Activated CD4-positive, CD25-positive, alpha-beta regulatory T cell treated with anti-CD3 and anti-CD28 coated beads, Interleukin-2, amount 50 U/mL, for 24 hours (primary cell): ENCODE results near the gene CTRB1.
A peak's percentile ranks its signal among the peaks of the same experiment; 100 is the strongest.
"Not testable (repeated sequence)": the region's sequence is repeated elsewhere in the genome, so short reads cannot be mapped to it uniquely, and the experiment has no call there.

Experiments
- ATAC-seq, 2 donors: fragments of 150-1000 bp; cut with Tn5 transposase; one replicate each; pipeline ENCODE4 v1.10.0; 2021; ENCODE audit warnings: mild to moderate bottlenecking in 1 of 2, moderate library complexity in 1 of 2

The CTRB1 gene

DNA sequence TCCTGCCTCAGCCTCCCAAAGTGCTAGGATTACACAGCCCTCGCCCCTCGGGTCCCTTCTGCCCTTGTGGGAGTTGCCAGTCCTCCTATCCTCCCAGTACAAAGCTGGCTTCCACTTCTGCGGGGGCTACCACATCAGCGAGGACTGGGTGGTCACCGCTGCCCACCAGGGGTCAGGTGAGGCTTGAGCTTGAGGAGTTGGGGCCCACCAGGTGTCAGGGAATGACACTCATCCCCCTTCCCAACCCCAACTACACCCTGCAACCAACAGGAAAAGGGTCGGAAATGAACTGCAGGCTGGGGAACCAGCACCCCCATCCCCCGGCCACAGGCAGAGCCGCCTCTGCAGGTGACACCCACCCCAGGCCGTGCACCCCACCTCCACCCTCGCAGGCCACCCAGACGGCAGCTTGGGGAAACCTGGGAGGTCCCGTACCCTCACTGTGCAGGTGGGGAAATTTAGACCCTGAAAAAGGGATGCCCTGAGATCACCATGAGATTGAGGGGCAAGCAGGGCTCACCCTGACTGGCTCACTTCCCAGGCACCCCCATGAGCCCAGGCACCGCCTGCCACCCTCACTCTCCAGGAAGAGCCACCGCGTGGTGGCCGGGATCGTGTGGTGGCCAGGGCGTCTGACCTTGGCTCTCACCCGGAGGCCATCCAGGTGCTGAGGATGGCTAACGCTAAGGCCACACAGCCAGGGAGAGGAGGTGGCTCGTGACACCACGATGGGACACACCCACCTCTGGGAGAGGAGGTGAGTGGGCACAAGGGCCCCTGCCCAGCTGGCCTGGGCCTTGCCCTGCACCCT is 8.0 kb downstream of the CTRB1 start:
- no peak for ATAC-seq

DNA sequence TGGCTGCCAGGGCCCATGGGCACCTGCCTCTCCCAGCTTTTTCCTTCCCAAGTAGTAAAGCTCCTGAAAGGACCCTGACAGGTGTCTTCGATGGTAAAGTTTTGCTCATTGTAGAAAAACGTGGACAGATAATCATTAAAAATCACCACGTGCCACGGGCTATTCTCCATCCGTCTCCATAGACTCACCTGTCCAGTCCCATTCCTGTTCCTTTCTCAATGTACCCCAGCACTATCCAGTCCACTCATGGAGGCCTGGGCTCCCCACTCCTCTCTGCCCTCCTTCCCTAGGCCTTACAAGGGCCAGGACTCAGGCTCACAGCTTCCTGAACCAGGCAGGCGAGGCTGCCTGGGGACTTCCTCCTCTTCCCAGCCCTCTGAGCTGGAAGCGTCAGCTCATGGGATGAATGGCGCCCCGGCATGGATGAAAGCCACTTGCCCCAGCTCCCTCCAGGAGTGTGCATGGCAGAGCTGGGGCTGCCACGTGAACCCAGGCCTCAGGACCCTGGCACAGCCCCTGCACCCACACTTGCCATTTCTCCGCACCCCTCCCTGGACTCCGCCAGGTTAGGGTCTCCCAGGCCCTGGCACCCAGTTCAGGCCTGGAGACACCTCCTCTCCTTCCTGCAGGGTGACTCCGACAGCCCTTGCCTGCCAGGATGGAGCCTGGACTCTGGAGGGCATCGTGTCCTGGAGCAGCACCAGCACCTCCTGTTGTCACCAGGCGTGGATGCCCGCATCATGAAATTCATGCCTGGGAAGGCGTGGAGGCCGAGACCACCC is 8.8 kb downstream of the CTRB1 start:
- ATAC-seq = no peak

DNA sequence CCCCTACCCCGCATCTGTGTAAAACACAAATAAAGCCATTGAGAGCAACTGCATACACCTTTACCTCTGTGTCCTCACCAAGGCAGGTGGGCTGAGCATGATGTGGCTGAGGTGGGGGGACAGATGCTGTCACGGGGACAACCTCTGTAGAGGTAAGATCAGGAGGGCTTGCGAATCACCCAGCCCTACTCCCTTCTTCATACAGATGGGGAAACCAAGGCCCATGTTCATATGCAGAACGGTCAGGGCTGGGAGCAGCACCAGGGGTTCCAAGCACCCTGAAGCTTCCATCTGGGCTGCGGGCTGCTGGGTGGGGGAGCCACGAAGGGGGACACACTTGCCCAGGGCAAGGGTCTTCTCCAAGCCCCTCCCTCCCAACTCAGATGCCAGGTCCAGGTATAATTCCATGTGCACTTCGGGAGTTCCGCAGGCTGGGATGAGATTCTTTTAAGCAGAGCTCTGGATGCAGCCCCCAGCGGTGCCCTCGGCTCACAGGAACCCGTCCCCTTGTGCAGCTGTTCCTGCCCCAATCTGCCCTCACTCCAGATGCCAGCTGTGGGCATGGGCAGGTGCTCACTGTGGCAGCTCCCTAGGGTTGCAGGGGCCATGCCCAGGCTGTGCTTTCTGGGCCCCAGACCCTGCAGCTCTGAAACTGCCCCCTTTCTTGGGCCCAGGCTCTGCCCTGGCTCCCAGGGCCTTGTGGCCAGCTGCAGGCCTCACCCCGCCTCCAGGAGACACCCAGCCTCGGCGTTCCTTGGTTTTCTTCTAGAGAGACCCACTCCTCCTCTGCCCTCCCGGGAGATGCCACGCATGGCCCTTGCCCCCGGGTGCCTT is 9.6 kb downstream of the CTRB1 start:
- ATAC-seq = no peak

DNA sequence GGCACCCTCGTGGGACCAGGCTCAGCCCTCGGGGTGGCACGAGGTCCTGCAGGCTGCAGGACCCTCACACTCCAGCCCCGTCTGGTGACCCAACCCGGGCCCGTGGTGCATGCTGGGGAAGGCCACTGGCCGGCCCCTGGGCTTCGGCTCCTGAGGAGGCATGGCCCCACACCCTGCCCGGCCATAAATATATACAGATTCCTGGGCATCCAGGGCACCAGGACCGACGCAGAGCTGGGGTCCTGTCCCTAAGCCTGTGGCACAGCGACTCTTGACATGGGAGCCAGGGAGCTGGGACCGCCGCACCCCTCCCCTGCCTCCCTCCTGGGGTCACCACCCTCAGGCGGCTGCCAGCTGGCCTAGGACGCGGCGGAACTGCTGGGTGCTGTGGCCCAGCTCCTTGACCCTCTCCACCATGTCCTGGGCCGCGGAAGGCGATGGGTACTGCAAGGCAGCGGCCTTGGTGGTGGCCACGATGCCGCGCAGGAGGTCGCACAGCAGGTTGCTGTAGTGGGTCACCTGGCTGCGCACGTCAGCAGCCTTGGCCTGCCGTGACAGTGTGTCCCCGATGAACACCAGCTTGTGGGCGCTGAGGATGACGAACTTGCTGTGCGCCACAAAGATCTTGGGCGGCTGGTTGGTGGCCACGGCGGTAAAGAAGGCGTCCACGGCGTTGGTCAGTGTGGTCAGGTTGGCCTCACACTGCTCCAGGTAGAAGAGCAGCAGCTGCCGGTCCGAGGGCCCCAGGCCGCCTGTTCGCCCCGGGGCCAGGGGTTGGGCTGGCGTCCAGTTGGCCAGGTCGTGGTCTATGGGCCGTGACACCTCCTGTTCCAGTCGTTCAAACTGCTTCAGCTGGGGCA is 10.6 kb downstream of the CTRB1 start:
- no peak for ATAC-seq

DNA sequence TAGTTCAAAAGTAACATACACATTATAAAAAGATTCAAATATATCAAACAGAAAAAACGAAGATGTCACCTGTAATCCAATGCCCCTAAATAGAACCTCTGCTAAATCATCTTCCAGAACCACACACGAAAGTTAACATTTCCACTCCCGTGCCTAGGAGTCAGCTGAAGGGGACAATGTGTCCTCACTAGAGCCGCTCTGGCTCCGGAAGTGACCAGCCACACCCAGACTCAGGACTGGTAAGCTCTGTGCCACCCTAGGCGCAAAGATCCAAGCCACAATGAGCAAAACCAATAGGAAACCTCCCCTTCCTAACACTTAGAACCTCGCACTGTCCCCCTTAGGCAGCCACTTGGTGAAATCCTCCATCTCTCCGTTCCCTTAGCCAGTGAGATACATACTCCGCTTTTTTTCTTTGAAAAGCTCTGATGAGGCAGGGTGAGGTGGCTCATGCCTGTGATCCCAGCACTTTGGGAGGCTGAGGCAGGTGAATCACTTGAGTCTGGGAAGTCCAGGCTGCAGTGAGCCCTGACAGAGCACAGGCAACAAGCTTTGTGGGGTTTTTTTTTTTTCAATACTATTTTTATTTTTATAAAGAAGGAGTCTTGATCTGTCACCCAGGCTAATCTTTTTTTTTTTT is 11.8 kb downstream of the CTRB1 start:
- no peak for ATAC-seq

DNA sequence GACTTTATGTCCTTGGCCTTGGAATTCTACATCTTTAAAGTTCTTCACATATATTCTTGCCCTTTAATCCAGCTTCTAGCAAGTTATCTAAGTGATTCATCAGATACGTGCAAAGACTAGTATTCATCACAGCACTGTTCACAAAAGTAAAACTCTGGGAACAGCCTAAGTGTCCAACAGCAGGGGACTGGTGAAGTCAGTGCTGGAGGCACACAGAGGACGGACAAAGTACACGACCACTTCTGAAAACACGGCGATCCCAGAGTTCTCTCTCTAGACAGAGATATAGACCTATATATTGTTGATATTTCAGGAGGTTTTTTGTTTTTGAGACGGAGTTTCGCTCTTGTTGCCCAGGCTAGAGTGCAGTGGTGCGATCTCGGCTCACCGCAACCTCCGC is 12.8 kb downstream of the CTRB1 start:
- ATAC-seq = no peak

DNA sequence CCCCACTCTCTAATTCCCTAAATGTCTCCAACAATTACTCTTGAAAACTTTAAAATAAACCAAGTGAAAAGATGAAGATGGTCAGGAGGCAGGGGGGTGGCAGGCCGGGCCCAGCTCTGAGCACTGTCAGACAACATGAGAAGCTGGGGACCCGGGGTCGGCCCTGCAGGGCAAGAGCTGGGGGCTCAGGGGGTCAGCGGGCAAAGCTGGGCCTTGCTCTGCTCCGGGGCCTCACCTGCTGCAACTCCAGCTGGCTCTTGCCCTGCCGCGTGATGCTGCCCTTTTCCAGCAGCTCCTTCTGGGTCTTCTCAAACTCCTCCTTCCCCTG is 14.8 kb downstream of the CTRB1 start:
- ATAC-seq = no peak

DNA sequence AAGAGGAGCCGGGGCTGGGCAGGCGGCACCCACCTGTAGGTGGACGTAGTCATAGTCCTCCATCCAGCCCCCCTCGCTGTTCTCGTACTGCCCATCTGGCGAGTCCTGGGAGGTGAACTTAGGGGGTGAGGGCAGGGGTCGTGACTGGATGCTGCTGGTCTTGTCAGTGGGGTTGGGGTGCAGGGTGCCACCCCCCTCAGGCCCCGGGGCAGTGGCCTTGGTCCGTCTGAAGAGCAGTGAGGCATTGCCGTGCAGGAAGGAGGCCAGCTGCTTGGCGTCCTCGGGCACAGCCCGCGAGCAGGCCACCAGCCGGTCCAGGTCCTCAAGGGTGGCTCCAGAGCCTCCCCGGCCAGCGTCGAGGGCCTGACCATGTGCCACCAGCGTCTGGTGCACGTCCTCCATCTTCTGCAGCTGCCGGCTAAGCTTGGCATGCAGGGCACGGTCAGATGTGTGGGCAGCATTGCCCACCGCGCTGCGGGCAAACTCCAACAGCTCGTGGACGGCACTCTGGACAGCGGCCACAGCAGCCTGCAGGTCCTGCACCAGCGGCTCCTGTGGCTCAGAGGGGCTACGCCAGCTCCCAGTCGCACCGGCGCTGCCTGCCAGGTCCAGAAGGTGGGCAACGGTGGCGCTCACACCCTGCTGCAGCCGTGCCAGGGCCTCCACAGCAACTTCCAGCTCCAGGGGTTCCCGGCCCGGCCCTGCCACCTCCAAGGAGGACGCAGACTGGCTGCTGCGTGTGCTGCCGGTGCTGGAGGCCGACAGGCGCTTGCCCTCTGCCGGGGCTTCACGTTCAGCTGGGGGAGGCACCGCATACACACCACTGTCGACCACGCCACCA is 16.3 kb downstream of the CTRB1 start:
- no peak for ATAC-seq

DNA sequence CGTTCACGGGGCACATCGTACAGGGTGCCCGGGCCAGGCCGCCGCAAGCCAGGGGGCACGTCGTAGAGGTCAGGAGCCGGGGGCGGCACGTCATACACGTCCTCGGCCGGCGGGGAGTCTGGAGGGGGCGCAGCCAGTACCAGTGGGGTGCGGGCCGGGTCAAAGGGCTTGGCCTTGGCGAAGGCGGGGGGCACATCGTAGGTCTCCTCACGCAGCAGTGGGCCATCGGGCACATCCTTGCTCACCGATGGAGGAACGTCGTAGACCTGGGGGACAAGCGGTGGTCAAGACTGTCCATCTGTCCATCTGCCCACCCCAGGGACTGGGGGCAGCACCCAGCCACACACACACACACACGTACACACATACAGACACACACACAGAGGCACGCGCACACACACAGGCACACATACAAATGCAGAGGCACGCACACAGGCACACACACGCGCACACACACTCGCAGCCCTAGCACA is 17.0 kb downstream of the CTRB1 start:
- no peak for ATAC-seq

DNA sequence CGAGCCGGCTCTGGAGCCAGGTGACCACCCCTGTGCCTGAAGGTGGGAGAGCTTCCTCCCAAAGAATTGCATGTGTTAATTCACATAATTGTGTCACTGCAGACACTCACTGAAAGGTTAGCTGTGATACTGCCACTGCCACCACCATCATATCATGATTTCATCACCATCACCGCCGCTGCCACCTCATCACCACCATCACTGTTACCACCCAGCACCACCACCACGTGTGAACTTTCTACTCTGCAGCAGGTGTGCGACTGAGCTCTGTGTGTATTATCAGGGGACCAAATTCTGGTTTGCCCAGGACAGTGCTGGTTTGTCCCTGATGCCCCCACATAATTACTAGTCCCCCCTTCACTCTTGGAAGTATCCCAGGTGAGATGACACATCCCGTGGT is 17.4 kb downstream of the CTRB1 start:
- ATAC-seq = peak; percentile 34 to 64

DNA sequence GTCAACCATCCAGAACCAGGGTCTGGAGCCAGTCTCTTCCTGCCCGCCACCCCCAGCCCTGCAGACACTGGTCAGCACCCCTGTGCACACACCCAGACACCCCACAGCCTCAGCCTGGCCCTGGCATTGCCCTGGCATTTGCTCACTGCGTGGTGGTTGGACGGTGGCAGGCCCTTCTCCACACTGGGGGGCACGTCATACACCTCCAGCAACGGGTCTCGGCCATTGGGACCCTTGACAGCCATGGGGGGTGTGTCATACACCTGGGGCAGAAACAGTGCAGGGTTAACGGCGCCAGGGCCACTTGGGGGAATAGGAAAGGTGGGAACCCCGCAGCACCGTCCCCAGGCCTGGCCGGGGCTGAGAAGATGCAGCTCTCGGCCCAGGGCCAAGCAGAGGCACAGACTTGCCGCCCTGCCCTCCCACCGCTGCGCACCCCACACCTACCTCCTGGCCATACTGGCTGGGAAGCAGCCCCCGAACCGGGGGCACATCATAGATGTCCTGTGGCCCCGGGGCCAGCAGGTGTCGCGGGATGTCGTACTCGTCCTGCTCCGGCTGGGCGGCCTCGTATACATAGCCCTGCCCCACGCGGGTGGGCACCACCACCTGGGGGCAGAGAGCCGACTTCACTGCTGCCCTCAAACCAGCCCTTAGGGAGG is 18.1 kb downstream of the CTRB1 start:
- ATAC-seq = no peak

DNA sequence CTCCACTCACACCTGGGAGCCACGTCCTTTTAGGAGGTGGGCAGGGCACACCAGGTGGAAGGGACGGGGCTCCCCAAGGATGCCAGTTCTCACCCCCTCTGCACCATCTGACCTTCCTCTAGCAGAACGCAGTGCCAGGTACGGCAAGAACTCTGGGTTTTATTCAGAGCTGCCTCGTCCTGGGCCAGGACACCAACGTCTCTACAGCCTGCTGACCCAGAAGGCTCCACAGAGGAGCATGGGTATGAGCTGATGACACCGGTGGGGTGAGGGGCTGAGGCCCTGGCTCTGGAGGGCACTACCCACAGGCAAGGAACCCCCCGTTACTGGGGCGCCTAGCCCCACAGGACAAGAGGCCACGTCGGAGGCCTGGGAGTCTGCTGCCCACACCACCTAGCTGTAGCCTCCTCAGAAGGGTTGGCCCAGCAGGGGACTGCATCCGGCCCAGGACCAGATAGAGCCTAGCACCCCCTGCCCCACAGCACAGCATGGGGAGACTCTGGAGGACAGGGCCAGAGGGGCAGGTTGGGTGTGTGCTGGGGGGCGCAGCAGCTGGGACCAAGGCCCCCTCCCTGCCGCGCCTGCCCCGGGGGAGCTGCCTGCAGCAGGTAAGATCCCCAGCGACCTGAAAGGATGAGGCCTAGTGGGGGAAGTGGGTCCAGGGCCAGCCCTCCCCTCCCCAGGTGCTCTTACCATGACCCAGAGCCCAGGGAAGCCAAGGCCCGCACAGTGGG is 18.8 kb downstream of the CTRB1 start:
- ATAC-seq = no peak

DNA sequence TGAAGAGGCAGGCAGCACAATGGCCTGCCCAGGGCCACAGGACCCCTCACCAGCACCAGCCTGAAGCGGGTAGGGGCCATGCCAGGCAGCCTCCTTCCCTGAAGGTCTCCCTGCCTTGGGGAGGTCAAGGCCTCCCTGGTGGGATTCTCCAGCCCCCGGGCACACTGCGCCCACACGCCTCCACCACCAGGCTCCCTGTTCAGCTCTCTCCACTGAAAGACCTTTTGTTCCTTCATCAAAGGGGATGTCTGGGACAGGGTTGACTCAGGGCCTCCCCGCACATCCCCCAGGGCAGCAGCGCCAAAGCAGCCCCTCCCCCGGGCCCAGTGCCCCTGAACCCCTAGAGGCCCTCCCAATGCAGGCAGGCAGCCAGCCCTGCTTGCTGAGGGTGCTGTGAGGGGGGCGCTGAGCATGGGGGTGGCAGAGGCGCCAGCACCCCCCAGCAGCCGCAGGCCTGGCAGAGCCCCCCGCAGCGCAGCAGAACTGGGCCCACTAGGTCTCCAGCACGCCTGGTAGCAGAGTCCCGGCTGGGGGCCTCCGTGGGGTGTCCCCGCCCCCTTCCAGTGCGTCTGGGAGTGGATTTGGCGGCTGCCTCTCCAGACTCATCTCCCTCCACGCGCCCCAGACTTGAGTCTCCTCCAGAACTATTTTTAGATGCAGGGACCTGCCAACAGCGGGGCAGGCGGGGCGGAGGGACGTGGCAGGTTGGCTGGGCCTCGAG is 19.5 kb downstream of the CTRB1 start:
- no peak for ATAC-seq

DNA sequence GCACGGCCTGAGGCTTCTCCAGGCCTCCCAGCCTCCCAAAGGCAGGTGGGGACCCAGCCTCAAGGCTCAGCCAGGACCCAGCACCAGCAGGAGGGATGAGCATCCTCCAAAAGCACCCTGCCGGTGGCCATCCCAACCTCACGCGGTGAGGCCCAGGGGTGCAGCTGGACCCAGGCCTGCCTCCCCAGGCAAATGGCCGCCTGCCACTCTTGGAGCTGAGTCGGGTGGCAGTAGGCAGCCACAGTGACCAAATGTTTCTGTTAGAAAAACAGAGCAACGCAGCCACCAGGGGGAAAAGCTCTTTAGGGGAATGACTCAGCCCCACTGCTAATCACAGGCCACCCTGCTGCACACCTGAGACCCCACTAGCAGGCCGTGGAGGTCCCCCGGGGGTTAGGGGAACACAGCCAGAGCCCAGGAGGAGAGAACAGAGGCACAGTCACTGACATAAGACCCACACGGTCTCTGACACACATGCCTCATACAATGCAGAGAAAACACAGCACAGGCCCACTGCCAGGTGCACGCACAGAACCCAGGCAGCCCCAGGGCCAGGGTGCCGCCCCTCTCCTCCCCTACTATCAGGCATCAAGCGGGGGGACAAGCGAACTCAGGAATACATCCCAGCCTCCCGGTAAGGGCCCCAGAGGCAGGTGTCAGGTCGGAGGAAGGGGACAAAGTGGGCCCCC is 20.2 kb downstream of the CTRB1 start:
- ATAC-seq = no peak

DNA sequence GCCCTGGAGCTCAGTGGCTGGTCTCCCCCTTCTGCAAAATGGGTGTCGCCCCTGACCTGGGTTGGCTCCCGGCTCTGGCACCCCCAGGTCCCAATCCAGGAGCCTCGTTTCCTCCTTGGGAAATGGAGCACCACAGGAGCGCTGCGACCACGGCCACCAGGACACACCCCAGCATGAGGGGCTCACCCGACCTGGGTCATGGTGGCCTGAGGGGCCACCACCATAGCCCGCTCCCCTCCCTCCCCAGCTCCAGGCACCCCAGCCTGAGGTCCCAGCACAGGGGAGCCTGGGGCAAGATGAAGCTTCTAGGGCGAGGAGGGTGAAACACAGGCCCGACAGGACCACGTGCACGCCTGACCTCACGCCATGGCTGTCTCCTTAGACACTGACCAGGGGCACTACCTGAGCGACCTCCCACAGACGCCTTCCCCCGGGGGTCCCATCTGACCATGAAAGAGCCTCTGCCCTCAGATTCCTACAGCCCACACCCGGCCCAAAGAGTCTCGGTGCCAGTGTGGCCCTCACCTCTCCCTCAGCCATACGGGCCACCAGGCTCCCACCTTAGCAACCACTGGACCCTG is 20.8 kb downstream of the CTRB1 start:
- ATAC-seq = no peak

DNA sequence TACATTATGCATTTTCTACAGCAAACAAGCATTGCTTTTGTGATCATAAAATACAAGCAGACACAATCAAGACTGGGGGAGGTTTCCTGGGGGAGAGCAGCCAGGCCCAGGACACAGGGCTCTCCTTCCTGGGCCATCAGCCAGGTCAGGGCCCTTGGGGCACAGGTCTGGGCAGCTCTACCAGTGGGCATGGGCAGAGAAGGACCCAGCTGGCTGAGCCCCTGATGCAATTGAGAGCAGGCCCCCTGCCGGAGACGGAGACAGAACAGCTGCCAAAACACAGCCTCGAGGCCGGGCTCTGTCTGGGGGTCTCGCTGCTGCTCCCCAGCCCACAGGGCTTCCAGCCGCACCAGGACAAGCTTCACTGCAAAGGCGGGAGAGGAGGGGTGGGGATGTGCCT is 21.8 kb downstream of the CTRB1 start:
- not testable (repeated sequence) for ATAC-seq

DNA sequence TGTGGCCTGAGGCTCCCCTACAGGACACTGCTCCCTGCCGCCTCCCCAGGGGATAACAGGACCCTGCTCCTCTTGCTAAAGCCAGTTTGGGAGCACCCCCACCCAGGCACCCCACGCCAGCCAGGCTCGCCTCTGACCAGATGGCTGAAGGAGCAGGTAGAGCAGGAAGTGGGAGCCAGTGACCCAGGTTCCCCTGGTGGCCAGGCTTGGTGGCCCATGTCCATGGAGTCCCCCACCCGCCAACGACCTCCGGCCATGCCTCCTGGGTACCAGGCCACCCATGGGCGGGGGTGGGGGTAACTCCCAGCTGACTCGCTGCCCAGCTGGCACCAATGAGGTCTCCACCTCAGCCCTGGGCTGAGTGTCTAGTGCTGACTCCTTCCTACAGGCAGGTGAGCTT is 22.6 kb downstream of the CTRB1 start:
- ATAC-seq = no peak

DNA sequence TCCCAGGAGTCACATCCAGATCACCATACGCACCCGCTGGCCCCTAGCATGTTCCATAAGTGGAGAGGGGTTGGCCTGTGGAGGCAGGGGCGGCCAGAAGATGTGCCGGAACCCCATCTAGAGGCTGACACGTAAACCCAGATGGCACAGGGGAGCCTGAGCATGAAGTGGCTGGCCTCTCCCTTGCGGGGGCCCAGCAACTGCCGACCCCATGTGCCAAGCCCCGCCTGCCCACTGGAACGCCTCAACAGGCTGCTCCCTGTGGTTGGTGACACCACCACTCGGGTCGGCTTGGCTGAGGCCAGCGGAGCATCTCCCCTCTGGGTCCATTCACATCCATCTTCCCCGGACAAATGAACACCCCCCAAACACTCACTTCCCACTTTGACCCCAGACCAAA is 23.2 kb downstream of the CTRB1 start:
- ATAC-seq = no peak
